Cardiac muscle cell (in vitro differentiated cells and primary cell): ENCODE measurements around the gene PLA2G2E. TPM values are rescaled to one million over a fixed set of nuclear protein-coding genes. Genes with fewer than 3 reads are reported as not detected.
"Not testable (repeated sequence)": the region's sequence is repeated elsewhere in the genome, so short reads cannot be mapped to it uniquely, and the experiment has no call there.

Source experiments
- DNase-seq, 2 donors: peaks; one replicate each; pipeline versions ENCODE4 v3.0.0 to v3.0.0-alpha.2; 2010 to 2017; ENCODE audit warnings: low read depth in 1 of 2, low spot score in 1 of 2
- H3K27ac ChIP-seq: fragments of 200-600 bp; sonication (generic); 2 replicates; pipeline ENCODE4 v1.5.1; 2016
- H3K27me3 ChIP-seq: fragments of 200-600 bp; sonication (generic); 2 replicates; pipeline ENCODE4 v1.6.0; 2016; ENCODE audit warnings: control low read depth
- H3K36me3 ChIP-seq: fragments of 200-600 bp; sonication (generic); 2 replicates; pipeline ENCODE4 v1.5.1; 2016; ENCODE audit warnings: control low read depth
- H3K4me1 ChIP-seq: fragments of 200-600 bp; sonication (generic); 2 replicates; pipeline ENCODE4 v1.8.1; 2017; ENCODE audit warnings: low read depth, mild to moderate bottlenecking, mixed run types
- H3K4me3 ChIP-seq: fragments of 200-600 bp; sonication (generic); 2 replicates; pipeline ENCODE4 v1.5.1; 2016; ENCODE audit warnings: mild to moderate bottlenecking
- H3K9me3 ChIP-seq: fragments of 200-600 bp; sonication (generic); 2 replicates; pipeline ENCODE4 v1.5.1; 2017; ENCODE audit warnings: low read depth, mild to moderate bottlenecking, control low read depth
- polyA plus RNA-seq: library from polyadenylated mRNA; unstranded; fragments of >200 nt; fragmentation: Nextera tagmentation; extraction: Ambion mirVana; gene quantifications from 2 replicates; pipeline ENCODE4 v1.2.1, GENCODE V29; 2016
- total RNA-seq: library from RNA; depleted of rRNA; stranded (reverse); fragments of >200 nt; gene quantifications from 2 replicates; pipeline ENCODE4 v1.2.3, GENCODE V29; 2016
- TF ChIP-seq, protein P1 (sequence below): IDR thresholded peaks from 2 replicates; pipeline ENCODE4 v1.5.1; 2012; ENCODE audit warnings: low read depth, mild to moderate bottlenecking, low read length

The PLA2G2E gene
- total and polyA plus RNA-seq, 2 experiments from 2014 or later = not detected

DNA sequence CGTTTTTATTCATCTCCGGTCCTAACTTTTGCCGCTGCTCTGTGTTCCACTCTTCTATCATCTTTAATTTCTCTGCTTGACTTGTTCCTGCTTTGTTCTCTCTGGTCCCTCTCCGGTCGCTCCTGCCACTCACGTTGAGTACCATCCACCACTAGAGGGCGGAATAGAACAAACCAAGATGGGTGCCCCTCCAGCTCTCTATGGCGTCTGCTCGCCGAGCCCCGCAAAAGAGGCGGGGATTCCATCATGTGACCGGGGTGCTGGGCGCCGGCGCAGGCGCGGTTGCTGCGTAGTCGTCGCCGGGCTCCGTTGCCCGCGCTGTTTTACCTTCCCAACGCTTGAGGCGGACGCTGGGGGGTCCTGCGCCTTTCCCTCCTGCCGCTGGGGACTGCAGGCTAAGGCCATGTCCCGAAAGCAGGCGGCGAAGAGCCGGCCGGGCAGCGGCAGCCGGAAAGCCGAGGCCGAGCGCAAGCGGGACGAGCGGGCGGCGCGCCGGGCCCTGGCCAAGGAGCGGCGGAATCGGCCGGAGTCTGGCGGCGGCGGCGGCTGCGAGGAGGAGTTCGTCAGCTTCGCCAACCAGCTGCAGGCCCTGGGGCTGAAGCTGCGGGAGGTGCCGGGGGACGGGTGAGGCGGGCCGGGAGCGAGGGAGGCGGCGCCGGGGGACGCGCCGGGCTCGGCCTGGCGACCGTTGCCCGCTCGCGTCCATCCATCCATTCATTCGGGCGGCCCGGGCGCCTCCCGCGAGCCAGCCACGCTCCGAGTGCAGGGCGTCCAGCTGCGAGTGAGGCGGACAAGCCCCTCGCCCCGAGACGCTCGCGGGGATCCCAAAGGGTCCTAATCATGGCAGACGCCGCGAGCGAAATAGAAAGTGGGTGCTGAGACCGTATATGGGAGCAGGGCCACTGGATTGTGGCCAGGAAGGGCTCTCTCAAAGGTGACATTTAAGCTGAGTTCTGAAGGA is 41.0 kb downstream of the PLA2G2E start, which contains the start of gene OTUD3:
OTUD3 (plus strand) TSS at position 285 of the 961 bp plus-strand sequence; CDS start at position 404, 119 bp downstream.
- Histone ChIP-seq H3K27ac (peak within 1 kb of the TSS; percentile 96), H3K36me3 (no peaks in the 10 kb centered on the region)
- TF ChIP-seq, protein P1, sequence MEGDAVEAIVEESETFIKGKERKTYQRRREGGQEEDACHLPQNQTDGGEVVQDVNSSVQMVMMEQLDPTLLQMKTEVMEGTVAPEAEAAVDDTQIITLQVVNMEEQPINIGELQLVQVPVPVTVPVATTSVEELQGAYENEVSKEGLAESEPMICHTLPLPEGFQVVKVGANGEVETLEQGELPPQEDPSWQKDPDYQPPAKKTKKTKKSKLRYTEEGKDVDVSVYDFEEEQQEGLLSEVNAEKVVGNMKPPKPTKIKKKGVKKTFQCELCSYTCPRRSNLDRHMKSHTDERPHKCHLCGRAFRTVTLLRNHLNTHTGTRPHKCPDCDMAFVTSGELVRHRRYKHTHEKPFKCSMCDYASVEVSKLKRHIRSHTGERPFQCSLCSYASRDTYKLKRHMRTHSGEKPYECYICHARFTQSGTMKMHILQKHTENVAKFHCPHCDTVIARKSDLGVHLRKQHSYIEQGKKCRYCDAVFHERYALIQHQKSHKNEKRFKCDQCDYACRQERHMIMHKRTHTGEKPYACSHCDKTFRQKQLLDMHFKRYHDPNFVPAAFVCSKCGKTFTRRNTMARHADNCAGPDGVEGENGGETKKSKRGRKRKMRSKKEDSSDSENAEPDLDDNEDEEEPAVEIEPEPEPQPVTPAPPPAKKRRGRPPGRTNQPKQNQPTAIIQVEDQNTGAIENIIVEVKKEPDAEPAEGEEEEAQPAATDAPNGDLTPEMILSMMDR = peak; percentile 94

DNA sequence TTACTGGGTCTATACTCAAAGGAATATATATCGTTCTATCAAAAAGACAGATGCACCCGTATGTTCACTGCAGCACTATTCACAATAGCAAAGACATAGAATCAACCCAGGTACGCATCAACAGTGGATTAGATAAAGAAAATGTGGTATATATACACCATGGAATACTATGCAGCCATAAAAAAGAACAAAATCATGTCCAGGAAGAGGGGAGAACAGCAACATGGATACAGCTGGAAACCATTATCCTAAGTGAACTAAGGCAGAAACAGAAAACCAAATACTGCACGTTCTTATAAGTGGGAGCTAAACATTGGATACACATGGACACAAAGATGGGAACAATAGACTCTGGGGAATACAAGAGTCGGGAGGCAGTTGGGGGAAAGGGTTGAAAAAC is 42.6 kb downstream of the PLA2G2E start:
- not testable (repeated sequence) for H3K9me3 ChIP-seq, H3K27me3 ChIP-seq, H3K36me3 ChIP-seq, H3K4me3 ChIP-seq, H3K4me1 ChIP-seq, H3K27ac ChIP-seq, DNase-seq

More for the DNA sequence above, 41.0 kb downstream of the PLA2G2E start, which contains the start of gene OTUD3:
- H3K27me3 ChIP-seq = no peaks in the 10 kb centered on the region
- H3K9me3 ChIP-seq = no peaks in the 10 kb centered on the region
- peak; percentile 98 to 99 for DNase-seq
- peaks cover 5% of the 10 kb centered on the region for H3K4me1 ChIP-seq
- H3K4me3 ChIP-seq = peak within 1 kb of the TSS; percentile 60

DNA sequence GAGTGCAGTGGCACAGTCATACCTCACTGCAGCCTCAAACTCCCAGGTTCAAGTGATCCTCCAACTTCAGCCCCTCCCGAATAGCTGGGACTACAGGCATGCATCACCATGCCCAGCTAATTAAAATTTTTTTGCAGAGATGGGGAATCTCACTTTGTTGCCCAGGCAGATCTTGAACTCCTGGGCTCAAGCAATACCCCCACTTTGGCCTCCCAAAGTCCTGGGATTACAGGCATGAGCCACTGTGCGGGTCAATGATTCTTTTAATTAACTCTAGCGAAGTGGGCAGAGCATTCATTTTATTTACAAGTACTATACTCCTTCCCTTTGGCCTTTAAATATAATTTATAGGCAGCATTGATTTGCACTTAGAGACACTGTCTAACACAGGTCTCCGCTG is 43.8 kb downstream of the PLA2G2E start:
- H3K27me3 ChIP-seq = no peaks in the 10 kb centered on the region
- H3K36me3 ChIP-seq = no peaks in the 10 kb centered on the region
- DNase-seq = no peak
- H3K4me1 ChIP-seq = peaks cover 5% of the 10 kb centered on the region
- TF ChIP-seq, protein P1 = no peak
- H3K27ac ChIP-seq = no peak overlapping the region
- no peaks in the 10 kb centered on the region for H3K9me3 ChIP-seq
- H3K4me3 ChIP-seq = no peak overlapping the region

DNA sequence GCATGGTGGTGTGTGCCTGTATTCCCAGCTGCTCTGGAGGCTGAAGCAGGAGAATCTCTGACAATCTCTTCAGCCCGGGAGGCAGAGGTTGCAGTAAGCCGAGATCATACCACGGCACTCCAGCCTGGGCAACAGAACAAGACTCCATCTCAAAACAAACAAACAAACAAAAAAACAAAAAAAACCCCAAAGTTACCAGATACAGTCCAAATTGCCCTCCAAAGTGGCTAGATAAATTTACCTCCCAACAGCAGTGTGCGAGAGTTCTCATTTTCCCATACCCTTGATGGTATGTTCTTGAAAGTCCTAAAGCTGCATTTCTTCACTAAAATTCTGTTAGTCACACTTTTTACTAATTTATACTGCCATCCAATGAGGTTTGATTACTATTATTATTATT is 44.2 kb downstream of the PLA2G2E start:
- H3K9me3 ChIP-seq = no peaks in the 10 kb centered on the region
- H3K4me3 ChIP-seq = no peak overlapping the region
- H3K4me1 ChIP-seq = peaks cover 5% of the 10 kb centered on the region
- no peak for DNase-seq
- TF ChIP-seq, protein P1 = no peak
- H3K27ac ChIP-seq = no peak overlapping the region
- no peaks in the 10 kb centered on the region for H3K36me3 ChIP-seq
- H3K27me3 ChIP-seq = no peaks in the 10 kb centered on the region

DNA sequence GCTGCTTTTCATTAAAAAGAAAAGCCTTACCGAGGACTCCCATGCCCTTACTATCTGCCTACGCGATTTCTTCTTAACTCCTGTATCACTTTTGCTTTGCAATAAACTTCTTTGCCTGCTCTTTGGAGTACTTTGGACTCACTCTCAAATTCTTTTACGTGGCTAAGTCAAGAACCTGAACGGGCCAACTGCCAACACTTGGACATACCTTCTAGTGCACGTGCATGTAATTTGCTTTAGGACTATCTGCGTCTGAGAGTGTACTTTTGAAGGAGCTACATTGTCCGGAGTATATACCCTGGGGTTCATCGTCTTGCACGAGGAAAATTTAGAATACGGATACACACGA is 44.8 kb downstream of the PLA2G2E start:
- TF ChIP-seq, protein P1 = no peak
- H3K27me3 ChIP-seq = no peaks in the 10 kb centered on the region
- H3K9me3 ChIP-seq = no peaks in the 10 kb centered on the region
- H3K27ac ChIP-seq = no peak overlapping the region
- peaks cover 5% of the 10 kb centered on the region for H3K4me1 ChIP-seq
- no peaks in the 10 kb centered on the region for H3K36me3 ChIP-seq
- no peak overlapping the region for H3K4me3 ChIP-seq
- DNase-seq = no peak
